GM12891 (cell line): ENCODE data around the gene FLRT1.

Source experiments
- PAX5 ChIP-seq: IDR thresholded peaks from 2 replicates; pipeline ENCODE4 v1.6.1; 2011; ENCODE audit warnings: low read length, moderate library complexity, mild to moderate bottlenecking; ENCODE audit not compliant: insufficient read depth, severe bottlenecking
- POLR2A ChIP-seq: IDR thresholded peaks from 2 replicates; pipeline ENCODE4 v1.6.1; 2011; ENCODE audit warnings: low read depth, low read length, control low read depth
- POLR2AphosphoS5 ChIP-seq: IDR thresholded peaks from 2 replicates; pipeline ENCODE4 v1.6.1; 2011; ENCODE audit warnings: low read depth, low read length, control low read depth
- POU2F2 ChIP-seq: IDR thresholded peaks from 2 replicates; pipeline ENCODE4 v1.6.1; 2011; ENCODE audit warnings: low read depth, mild to moderate bottlenecking, control low read depth, low read length, moderate library complexity
- SPI1 ChIP-seq: IDR thresholded peaks from 2 replicates; pipeline ENCODE4 v1.6.1; 2011; ENCODE audit warnings: low read depth, low read length, control low read depth

DNA sequence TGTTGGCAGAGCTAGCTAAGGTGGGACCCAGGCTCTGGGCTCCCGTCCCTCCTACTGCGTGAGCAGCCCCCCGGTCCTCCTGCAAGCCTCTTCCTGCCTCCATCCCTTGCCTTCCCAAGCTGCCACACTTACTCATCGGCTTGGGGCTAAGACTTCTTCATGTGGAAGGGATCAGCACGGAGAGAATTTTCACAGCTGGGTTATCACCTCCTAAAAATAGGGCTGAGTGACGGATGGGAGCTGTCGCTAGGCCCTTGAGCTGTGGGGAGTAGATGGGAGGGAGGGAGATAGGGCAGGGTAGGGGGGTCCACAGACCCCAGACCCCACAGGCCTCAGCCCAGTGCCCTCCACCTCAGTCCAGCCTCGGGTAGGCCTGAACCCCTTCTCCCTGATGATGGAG lies 41.0 kb downstream of the FLRT1 start:
- TF ChIP-seq POLR2A (no peak), POLR2AphosphoS5 (no peak), SPI1 (no peak), POU2F2 (no peak), PAX5 (no peak)
